ENCODE data around the gene ZNF808.
"Not testable (repeated sequence)": the region's sequence is repeated elsewhere in the genome, so short reads cannot be mapped to it uniquely, and the experiment has no call there.

ZNF808 gene

GRCh38 chr19:52593441-52593840 is 66.0 kb downstream of the ZNF808 start:
- not testable (repeated sequence) for DNase-seq (ENCODE audit: low spot score)

DNA sequence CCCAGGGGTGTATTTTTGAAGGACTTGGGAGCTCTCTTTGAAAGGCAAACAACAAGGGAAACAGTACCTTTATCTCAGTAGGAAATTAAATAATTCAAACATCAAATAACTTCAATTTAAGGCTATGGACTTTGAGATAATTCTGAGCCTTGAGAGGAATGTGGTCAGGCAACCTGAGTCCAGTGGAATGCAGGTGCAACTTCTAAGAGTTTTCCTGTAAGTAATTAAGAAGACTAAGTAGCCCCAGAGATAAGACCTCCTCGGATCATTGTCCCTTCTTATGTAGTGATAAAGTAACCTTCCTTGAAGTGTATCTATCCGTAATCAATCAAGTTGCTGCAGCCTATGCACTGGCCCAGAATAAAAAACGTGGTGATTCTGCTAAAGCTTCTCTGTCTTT is 71.8 kb downstream of the ZNF808 start:
- no peak for DNase-seq (ENCODE audit: low spot score)

DNA sequence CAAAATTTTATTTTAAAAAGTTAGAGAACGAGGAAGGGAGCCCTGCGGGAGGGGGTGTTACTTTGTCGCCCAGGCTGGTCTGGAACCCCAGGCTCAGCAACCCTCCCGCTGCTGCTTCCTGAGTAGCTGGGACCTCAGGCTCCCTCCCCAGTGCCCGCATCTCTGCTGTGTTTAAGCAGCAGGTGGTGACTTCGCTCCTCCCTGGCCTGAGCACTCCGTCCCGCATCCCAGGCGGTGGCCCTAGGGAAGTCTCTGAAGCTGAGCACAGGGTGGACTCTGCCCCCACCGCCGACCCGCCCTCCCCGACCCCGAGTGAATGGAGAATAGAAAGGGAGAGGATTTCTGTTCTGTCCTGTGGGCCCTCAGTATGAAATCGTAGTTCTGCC is 73.2 kb downstream of the ZNF808 start:
- no peak for DNase-seq (ENCODE audit: low spot score)

- DNase-seq (ENCODE audit: low spot score) = peak; percentile 80
Observed at GRCh38 chr19:52601025-52601973, 73.8 kb downstream of the ZNF808 start.

- not testable (repeated sequence) for DNase-seq (ENCODE audit: low spot score)
Observed at GRCh38 chr19:52601974-52602366, 74.5 kb downstream of the ZNF808 start.

- no peak for DNase-seq (ENCODE audit: low spot score)
Observed at GRCh38 chr19:52602941-52603340, 75.5 kb downstream of the ZNF808 start.

DNA sequence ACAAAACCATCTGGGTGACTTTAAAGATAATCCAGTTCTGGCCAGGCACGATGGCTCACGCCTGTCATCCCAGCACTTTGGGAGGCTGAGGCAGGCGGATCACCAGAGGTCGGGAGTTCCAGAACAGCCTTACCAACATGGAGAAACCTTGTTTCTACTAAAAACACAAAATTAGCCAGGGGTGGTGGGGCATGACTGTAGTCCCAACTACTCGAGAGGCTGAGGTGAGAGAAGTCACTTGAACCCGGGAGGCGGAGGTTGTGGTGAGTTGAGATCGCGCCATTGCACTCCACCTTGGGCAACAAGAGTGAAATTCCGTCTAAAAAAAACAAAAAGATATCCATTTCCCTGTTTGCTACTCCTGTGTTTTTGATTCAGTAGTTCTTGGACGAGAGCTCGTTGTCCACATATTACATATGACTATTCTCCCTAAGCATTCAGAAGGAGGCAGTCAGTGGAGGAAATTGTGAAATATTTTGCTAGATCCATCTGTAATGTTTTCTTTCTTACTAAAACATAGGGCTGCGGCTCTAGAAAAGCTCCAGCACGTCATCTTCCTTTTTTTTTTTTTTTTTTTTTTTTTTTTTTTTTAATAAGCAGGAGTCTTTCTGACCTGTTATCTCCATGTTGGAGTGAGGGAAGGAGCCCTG is 76.2 kb downstream of the ZNF808 start:
- no peak for DNase-seq (ENCODE audit: low spot score)
